Activated CD8-positive, alpha-beta T cell treated with anti-CD3 and anti-CD28 coated beads for 36 hours (primary cell): ENCODE measurements around the gene OSGIN1. TPM values are rescaled to one million over a fixed set of nuclear protein-coding genes. Genes with fewer than 3 reads are reported as not detected.

Experiments used
- ATAC-seq: fragments of 200-7000 bp; cut with Tn5 transposase; one replicate; pipeline ENCODE4 v1.10.0; 2021; ENCODE audit warnings: mild to moderate bottlenecking, moderate library complexity
- CTCF ChIA-PET: fragments of 350-600 bp; sonication (Branson Sonifier 250); formaldehyde crosslinking; loops from one replicate; lab custom pipeline; 2021; ENCODE audit warnings: antibody characterized with exemption; lab: Charles Lee
- POLR2A ChIA-PET: fragments of 350-600 bp; sonication (Branson Sonifier 250); formaldehyde crosslinking; loops from one replicate; lab custom pipeline; 2021; ENCODE audit warnings: antibody characterized with exemption; lab: Charles Lee
- DNase-seq: peaks from one replicate; pipeline ENCODE4 v3.0.0-alpha.2; 2020
- H3K27ac Mint-ChIP-seq: one replicate; pipeline ENCODE4 v1.8.0; 2021; ENCODE audit warnings: mild to moderate bottlenecking, mixed read lengths
- H3K27me3 Mint-ChIP-seq: one replicate; pipeline ENCODE4 v1.8.0; 2021; ENCODE audit warnings: mixed read lengths
- H3K36me3 Mint-ChIP-seq: one replicate; pipeline ENCODE4 v1.8.0; 2021; ENCODE audit warnings: low read depth, mixed read lengths
- H3K4me1 Mint-ChIP-seq: one replicate; pipeline ENCODE4 v1.8.0; 2021; ENCODE audit warnings: low read depth, mixed read lengths
- H3K4me3 Mint-ChIP-seq: one replicate; pipeline ENCODE4 v1.8.0; 2021; ENCODE audit warnings: mild to moderate bottlenecking, moderate library complexity, mixed read lengths
- H3K9me3 Mint-ChIP-seq: one replicate; pipeline ENCODE4 v1.8.0; 2021; ENCODE audit warnings: mixed read lengths
- CTCF ChIP-seq: fragments of 200-600 bp; IDR thresholded peaks from one replicate; pipeline ENCODE4 v1.8.0; 2022; ENCODE audit warnings: antibody characterized with exemption, mild to moderate bottlenecking
- intact Hi-C: fragments of 100-400 bp; cut with micrococcal nuclease; formaldehyde crosslinking; loops from one replicate; pipeline ENCODE4 v1.10.0; 2022
- total RNA-seq, 2 experiments: library from RNA; stranded (reverse); gene quantifications; one replicate each; pipeline ENCODE4 v1.2.3, GENCODE V29; 2021

The OSGIN1 gene
- total RNA-seq = under 1 TPM; 0.56 to 0.67 TPM

- Mint-ChIP-seq H3K4me3 (no peak within 1 kb of the TSS), H3K27me3 (peaks cover 17% of the 10 kb centered on the region), H3K4me1 (peaks cover 8% of the 10 kb centered on the region), H3K9me3 (no peaks in the 10 kb centered on the region), H3K27ac (peak within 1 kb of the TSS; percentile 11), H3K36me3 (no peaks in the 10 kb centered on the region)
- intact Hi-C loops = loop anchor here (10.0 kb wide), 1 partner anchor 222 kb away; no protein-coding TSS in a partner anchor
- ChIA-PET CTCF (interaction anchor here (0.9 to 2.9 kb wide), 14 partner anchors 11 to 553 kb away, joined by 3 to 25 read pairs (median 4); partner anchors contain the start of gene TAF1C), POLR2A (interaction anchor here (0.5 to 1.3 kb wide), 3 partner anchors 113 to 235 kb away, joined by 3 to 4 read pairs (median 3); partner anchors contain the start of gene MBTPS1)
- ATAC-seq (peak; percentile 94), DNase-seq (peak; percentile 94)
- TF ChIP-seq CTCF = no peak
Measured at GRCh38 chr16:83952940-83953795, at the start of gene OSGIN1. Gene OSGIN1, plus strand, starts transcription at chr16:83953240. Its CDS starts 4,432 bp downstream, at chr16:83957672.

- no peaks in the 10 kb centered on the region for H3K9me3 Mint-ChIP-seq
- TF ChIP-seq CTCF = no peak
- POLR2A ChIA-PET = no interaction called here
- no peaks in the 10 kb centered on the region for H3K27me3 Mint-ChIP-seq
- H3K4me3 Mint-ChIP-seq = no peak overlapping the region
- no peak for ATAC-seq
- intact Hi-C loops = no loop called here
- no peak overlapping the region for H3K27ac Mint-ChIP-seq
- peaks cover 22% of the 10 kb centered on the region for H3K4me1 Mint-ChIP-seq
- DNase-seq = no peak
- CTCF ChIA-PET = interaction anchor here (2.2 kb wide), 1 partner anchor 23 kb away, joined by 9 read pairs; no protein-coding TSS in a partner anchor
- peaks cover 5% of the 10 kb centered on the region for H3K36me3 Mint-ChIP-seq
Measured at GRCh38 chr16:83903751-83904150, 49.3 kb upstream of the OSGIN1 start.

- ChIA-PET POLR2A (no interaction called here), CTCF (no interaction called here)
- Mint-ChIP-seq H3K27me3 (no peaks in the 10 kb centered on the region), H3K27ac (no peak overlapping the region), H3K36me3 (peaks cover 8% of the 10 kb centered on the region), H3K4me3 (no peak overlapping the region), H3K4me1 (peaks cover 9% of the 10 kb centered on the region), H3K9me3 (no peaks in the 10 kb centered on the region)
- intact Hi-C loops = no loop called here
- TF ChIP-seq CTCF = no peak
- ATAC-seq (no peak), DNase-seq (no peak)
Measured at GRCh38 chr16:83906683-83907082, 46.4 kb upstream of the OSGIN1 start.

- H3K4me1 Mint-ChIP-seq = peaks cover 6% of the 10 kb centered on the region
- TF ChIP-seq CTCF = no peak
- CTCF ChIA-PET = no interaction called here
- DNase-seq = no peak
- H3K27ac Mint-ChIP-seq = no peak overlapping the region
- no peak for ATAC-seq
- H3K4me3 Mint-ChIP-seq = no peak overlapping the region
- intact Hi-C loops = no loop called here
- POLR2A ChIA-PET = no interaction called here
- no peaks in the 10 kb centered on the region for H3K9me3 Mint-ChIP-seq
- peaks cover 12% of the 10 kb centered on the region for H3K36me3 Mint-ChIP-seq
- no peaks in the 10 kb centered on the region for H3K27me3 Mint-ChIP-seq
Measured at GRCh38 chr16:83907111-83907510, 45.9 kb upstream of the OSGIN1 start.
